ENCODE results near the gene COL17A1.

The COL17A1 gene

DNA sequence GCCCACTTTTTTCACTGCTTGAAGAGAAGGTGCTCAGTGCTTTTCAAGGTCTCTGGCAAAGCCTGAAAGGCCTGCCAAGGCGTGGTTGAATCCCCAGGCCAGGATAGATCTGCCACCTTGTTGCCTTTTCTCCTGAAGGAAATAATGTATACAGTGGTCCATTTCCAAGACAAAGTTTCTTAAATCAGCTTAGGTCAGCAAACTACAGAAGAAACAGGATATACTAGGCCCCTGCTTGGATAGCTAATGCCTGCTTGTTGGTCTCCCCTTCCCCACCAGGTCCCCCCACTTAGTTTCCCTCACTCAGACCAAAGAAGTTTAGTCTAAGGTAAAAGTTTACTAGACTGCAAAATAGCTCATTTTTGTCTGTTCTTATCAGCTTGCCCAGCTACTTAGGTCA lies 19.9 kb downstream of the COL17A1 start:
- TF ChIP-seq TAF1 (IDR thresholded peaks at IDR 0.05; ENCODE audit: borderline replicate concordance, insufficient read depth, low read length) (no peak), POLR2AphosphoS5 (IDR thresholded peaks at IDR 0.05; ENCODE audit: low read depth, low read length) (no peak), SIN3A (IDR thresholded peaks at IDR 0.05; ENCODE audit: borderline replicate concordance, insufficient read depth, low read length) (no peak), FOXP2 (optimal IDR thresholded peaks at IDR 0.05; ENCODE audit: borderline replicate concordance, extremely low read depth, extremely low read length, insufficient read depth) (no peak)
- TF ChIP-seq, protein P1, sequence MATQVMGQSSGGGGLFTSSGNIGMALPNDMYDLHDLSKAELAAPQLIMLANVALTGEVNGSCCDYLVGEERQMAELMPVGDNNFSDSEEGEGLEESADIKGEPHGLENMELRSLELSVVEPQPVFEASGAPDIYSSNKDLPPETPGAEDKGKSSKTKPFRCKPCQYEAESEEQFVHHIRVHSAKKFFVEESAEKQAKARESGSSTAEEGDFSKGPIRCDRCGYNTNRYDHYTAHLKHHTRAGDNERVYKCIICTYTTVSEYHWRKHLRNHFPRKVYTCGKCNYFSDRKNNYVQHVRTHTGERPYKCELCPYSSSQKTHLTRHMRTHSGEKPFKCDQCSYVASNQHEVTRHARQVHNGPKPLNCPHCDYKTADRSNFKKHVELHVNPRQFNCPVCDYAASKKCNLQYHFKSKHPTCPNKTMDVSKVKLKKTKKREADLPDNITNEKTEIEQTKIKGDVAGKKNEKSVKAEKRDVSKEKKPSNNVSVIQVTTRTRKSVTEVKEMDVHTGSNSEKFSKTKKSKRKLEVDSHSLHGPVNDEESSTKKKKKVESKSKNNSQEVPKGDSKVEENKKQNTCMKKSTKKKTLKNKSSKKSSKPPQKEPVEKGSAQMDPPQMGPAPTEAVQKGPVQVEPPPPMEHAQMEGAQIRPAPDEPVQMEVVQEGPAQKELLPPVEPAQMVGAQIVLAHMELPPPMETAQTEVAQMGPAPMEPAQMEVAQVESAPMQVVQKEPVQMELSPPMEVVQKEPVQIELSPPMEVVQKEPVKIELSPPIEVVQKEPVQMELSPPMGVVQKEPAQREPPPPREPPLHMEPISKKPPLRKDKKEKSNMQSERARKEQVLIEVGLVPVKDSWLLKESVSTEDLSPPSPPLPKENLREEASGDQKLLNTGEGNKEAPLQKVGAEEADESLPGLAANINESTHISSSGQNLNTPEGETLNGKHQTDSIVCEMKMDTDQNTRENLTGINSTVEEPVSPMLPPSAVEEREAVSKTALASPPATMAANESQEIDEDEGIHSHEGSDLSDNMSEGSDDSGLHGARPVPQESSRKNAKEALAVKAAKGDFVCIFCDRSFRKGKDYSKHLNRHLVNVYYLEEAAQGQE (IDR thresholded peaks at IDR 0.05; ENCODE audit: insufficient read depth in 1 of 2, low read depth in 2 of 2, low read length in 2 of 2) = no peak

DNA sequence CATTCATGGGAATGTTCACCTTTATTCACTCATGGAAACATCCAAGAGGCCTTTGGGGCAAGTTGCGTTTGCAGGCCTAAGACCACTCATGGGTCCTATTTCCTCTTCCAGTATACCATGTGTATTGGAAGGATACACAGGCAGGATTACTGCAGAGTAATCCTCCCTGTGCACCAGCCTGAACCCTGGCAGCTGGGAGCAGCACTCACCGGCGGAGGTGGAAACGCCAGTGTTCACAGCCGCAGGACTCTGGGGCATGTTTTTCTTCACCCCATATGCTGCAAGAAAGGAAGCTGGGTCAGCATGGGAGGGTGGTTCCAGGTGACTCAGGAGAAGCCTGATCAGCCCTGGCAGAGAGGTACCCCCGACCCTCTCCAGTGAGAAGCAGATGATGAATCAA lies 24.5 kb downstream of the COL17A1 start:
- TF ChIP-seq POLR2AphosphoS5 (IDR thresholded peaks at IDR 0.05; ENCODE audit: low read depth, low read length) = no peak
- TF ChIP-seq SIN3A (IDR thresholded peaks at IDR 0.05; ENCODE audit: borderline replicate concordance, insufficient read depth, low read length) = no peak
- TF ChIP-seq, protein P1 (IDR thresholded peaks at IDR 0.05; ENCODE audit: insufficient read depth in 1 of 2, low read depth in 2 of 2, low read length in 2 of 2) = no peak
- no peak for TF ChIP-seq FOXP2 (optimal IDR thresholded peaks at IDR 0.05; ENCODE audit: borderline replicate concordance, extremely low read depth, extremely low read length, insufficient read depth)
- no peak for TF ChIP-seq TAF1 (IDR thresholded peaks at IDR 0.05; ENCODE audit: borderline replicate concordance, insufficient read depth, low read length)

DNA sequence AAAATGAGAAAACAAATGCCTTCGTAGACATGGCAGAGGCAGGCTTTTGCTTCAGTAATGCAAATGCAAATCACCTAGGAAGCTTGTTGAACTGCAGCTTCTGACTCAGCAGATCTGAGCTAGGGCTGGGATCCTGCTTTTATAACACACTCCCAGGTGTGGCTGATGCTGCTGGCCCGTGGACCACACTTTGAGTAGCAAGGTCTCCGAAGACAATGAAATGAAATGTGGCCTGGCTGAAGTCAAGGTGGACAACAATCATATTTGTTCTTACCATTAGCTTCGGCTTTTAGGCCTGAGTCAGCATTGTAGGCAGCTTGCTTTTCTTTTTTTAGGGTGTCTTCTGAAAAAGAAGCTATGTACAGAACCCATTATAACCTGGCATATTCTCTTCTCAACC lies 26.3 kb downstream of the COL17A1 start:
- TF ChIP-seq FOXP2 (optimal IDR thresholded peaks at IDR 0.05; ENCODE audit: borderline replicate concordance, extremely low read depth, extremely low read length, insufficient read depth) (no peak), SIN3A (IDR thresholded peaks at IDR 0.05; ENCODE audit: borderline replicate concordance, insufficient read depth, low read length) (no peak), POLR2AphosphoS5 (IDR thresholded peaks at IDR 0.05; ENCODE audit: low read depth, low read length) (no peak), TAF1 (IDR thresholded peaks at IDR 0.05; ENCODE audit: borderline replicate concordance, insufficient read depth, low read length) (no peak)
- TF ChIP-seq, protein P1 (IDR thresholded peaks at IDR 0.05; ENCODE audit: insufficient read depth in 1 of 2, low read depth in 2 of 2, low read length in 2 of 2) = no peak

DNA sequence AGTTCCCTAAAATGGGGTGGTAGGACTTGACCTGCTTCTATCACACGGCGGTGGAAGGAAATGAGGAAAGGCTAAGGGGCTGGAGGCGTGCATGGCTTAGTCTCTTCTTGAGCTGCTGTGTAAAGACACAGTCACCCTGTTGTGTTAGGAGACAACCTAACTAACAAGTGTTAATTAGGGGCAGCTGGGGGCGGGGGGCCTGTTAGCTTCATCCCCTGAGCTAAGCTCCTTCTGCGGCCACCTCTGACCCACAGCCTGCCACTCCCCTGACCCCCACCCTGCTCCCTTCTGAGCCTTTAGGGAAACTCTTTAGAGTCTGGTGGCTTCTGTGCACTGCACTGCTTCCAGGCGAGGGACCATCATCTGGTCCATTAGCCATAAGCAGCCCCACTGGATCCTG lies 28.0 kb downstream of the COL17A1 start:
- TF ChIP-seq SIN3A (IDR thresholded peaks at IDR 0.05; ENCODE audit: borderline replicate concordance, insufficient read depth, low read length) (no peak), FOXP2 (optimal IDR thresholded peaks at IDR 0.05; ENCODE audit: borderline replicate concordance, extremely low read depth, extremely low read length, insufficient read depth) (no peak), POLR2AphosphoS5 (IDR thresholded peaks at IDR 0.05; ENCODE audit: low read depth, low read length) (no peak), TAF1 (IDR thresholded peaks at IDR 0.05; ENCODE audit: borderline replicate concordance, insufficient read depth, low read length) (no peak)
- TF ChIP-seq, protein P1 (IDR thresholded peaks at IDR 0.05; ENCODE audit: insufficient read depth in 1 of 2, low read depth in 2 of 2, low read length in 2 of 2) = no peak

Measured in PFSK-1 (cell line).